Measurements from ENCODE around the gene ARRDC4.

DNA sequence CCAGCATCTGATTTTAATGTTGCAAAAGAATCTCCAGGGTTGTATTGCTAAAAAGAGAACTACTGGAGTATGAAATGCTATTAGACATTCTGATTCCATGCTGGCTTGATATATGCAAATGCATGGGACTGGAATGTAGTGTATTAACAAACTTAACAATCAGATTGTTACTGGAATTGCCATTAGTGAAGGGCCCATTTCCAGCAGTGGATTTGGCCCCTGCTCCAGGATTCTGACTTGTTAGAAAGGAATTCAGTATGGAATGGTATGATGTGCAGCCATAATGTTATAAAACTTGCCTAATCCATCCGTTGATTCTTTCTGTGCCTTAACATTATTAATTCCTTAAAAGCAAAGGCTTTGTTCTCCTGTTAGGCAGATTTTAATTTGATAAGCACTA is 7.9 kb downstream of the ARRDC4 start:
- TF ChIP-seq, protein P1, sequence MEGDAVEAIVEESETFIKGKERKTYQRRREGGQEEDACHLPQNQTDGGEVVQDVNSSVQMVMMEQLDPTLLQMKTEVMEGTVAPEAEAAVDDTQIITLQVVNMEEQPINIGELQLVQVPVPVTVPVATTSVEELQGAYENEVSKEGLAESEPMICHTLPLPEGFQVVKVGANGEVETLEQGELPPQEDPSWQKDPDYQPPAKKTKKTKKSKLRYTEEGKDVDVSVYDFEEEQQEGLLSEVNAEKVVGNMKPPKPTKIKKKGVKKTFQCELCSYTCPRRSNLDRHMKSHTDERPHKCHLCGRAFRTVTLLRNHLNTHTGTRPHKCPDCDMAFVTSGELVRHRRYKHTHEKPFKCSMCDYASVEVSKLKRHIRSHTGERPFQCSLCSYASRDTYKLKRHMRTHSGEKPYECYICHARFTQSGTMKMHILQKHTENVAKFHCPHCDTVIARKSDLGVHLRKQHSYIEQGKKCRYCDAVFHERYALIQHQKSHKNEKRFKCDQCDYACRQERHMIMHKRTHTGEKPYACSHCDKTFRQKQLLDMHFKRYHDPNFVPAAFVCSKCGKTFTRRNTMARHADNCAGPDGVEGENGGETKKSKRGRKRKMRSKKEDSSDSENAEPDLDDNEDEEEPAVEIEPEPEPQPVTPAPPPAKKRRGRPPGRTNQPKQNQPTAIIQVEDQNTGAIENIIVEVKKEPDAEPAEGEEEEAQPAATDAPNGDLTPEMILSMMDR (conservative IDR thresholded peaks at IDR 0.05; ENCODE audit: low read depth, low read length): no peak
- no peak for TF ChIP-seq EZH2 (IDR thresholded peaks at IDR 0.05; ENCODE audit: borderline replicate concordance, low read depth, low read length, poor library complexity, severe bottlenecking)

All from A673 (cell line).